Adrenal gland (tissue), 5 donors: ENCODE measurements around the gene NAP1L4.

ENCODE experiments used
- POLR2A ChIP-seq, 2 donors: fragments of 450-650 bp; IDR thresholded peaks; one replicate each; pipeline ENCODE4 v1.6.1; 2017; ENCODE audit warnings: antibody characterized with exemption in 2 of 2, mild to moderate bottlenecking in 2 of 2, moderate library complexity in 1 of 2
- TF ChIP-seq, protein P1 (sequence below), 6 experiments: fragments of 450-650 bp in 4 of 6; fragments of 200-600 bp in 2 of 6; sonication (generic) in 1 of 6; IDR thresholded peaks; 1 replicate in 5 of 6; 2 replicates in 1 of 6; pipeline versions ENCODE4 v1.5.1 to v1.8.0; 2016 to 2021; ENCODE audit warnings: antibody characterized with exemption in 6 of 6, mild to moderate bottlenecking in 2 of 6, moderate library complexity in 1 of 6
- donor health status: DM: no; HTN: no; CAD: no.

GRCh38 chr11:3022982-3023381, 30.9 kb upstream of the NAP1L4 start:
- TF ChIP-seq, protein P1, sequence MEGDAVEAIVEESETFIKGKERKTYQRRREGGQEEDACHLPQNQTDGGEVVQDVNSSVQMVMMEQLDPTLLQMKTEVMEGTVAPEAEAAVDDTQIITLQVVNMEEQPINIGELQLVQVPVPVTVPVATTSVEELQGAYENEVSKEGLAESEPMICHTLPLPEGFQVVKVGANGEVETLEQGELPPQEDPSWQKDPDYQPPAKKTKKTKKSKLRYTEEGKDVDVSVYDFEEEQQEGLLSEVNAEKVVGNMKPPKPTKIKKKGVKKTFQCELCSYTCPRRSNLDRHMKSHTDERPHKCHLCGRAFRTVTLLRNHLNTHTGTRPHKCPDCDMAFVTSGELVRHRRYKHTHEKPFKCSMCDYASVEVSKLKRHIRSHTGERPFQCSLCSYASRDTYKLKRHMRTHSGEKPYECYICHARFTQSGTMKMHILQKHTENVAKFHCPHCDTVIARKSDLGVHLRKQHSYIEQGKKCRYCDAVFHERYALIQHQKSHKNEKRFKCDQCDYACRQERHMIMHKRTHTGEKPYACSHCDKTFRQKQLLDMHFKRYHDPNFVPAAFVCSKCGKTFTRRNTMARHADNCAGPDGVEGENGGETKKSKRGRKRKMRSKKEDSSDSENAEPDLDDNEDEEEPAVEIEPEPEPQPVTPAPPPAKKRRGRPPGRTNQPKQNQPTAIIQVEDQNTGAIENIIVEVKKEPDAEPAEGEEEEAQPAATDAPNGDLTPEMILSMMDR (IDR thresholded peaks at IDR 0.05), result no peak
- TF ChIP-seq POLR2A (IDR thresholded peaks at IDR 0.05), result no peak
